NOMO-1 (cell line): ENCODE results near the gene CAP2.
"Not testable (repeated sequence)": the region's sequence is repeated elsewhere in the genome, so short reads cannot be mapped to it uniquely, and the experiment has no call there.

Source experiments
- DNase-seq, 2 experiments: peaks; one replicate each; lab custom pipeline; 2025; ENCODE audit not compliant: unreplicated experiment in 2 of 2; lab: John Stamatoyannopoulos, UW

CAP2 gene

DNA sequence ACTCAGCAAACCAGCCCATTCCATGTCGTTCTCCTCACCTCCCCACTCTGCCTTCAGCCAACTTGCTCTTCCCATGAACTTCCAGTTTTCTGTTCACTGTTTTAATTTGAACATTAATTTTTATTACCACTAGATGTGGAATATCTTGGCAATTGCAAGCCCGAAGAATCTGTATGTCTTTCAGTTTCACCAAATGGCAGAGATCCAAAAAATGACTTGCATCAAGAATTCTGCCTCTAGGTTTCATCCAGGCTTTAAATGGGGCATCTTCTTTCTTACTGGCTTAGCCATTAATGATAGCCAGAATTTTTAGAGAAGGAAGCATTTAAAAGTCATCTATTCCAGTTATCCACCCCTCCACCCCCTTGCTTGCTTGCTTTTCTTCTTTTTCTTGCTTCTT, 39.0 kb downstream of the CAP2 start:
- no peak for DNase-seq

- DNase-seq: no peak
Measured at GRCh38 chr6:17439243-17439993, 46.0 kb downstream of the CAP2 start.

- not testable (repeated sequence) for DNase-seq
Measured at GRCh38 chr6:17440811-17441210, 47.4 kb downstream of the CAP2 start.

GRCh38 chr6:17442196-17442595, 48.8 kb downstream of the CAP2 start:
- DNase-seq: no peak

DNA sequence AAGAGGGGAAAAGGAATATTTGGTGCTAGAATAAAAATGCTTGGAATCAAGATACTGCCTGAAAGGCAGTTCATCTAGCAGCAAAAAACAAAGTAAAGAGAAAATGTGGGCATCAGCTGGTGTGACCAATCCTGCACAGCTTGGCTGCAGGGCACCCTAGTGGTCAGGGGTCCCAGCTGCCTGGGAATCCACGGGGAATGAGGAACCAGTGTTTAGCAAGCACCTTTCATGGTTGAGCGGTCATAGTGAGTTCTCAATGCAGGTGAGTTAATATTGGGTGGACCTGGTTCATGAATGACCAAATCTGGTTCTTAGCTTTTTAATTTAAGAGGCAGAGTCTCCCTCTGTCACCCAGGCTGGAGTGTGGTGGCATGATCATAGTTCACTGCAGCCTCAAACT, 53.3 kb downstream of the CAP2 start:
- no peak for DNase-seq

DNA sequence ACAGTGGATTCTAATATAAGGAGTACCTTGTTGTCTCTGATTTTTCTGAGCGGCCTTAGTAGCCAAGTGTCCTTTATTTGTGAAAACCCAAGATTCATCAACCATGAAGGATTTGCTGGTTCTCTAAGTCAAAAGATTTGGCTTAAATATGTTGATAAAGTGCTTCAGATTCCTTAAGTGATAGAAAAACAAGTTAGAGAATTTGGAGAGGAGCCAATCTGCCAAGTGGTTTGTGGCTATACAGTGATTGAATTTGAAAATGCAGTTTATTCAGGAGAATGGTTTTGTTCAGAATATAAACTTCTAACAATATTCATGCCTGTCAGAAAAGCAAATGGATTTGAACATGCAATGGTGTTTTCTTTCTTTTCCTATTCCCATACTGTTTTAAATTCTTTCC, 54.8 kb downstream of the CAP2 start:
- no peak for DNase-seq

DNA sequence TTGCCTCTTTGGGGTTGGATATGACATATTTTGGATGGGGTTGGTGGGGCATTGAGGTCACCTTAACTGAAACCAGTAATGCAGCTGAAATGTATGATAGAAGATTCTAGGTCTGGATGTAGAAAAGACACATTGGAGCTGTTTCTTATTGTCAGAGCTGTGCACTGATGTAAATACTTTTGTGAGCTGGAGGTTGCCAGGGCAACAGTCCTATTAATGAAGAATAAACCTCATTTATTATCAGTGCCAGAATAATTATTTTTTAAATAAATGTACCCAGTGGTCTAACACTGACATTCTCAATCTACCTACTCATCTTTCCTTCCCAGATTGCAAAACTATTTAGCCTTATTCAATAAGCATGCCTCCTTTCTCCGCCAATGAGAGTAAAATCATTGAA, 57.0 kb downstream of the CAP2 start:
- DNase-seq: no peak

GRCh38 chr6:17450832-17451231, 57.4 kb downstream of the CAP2 start:
- DNase-seq: no peak

DNA sequence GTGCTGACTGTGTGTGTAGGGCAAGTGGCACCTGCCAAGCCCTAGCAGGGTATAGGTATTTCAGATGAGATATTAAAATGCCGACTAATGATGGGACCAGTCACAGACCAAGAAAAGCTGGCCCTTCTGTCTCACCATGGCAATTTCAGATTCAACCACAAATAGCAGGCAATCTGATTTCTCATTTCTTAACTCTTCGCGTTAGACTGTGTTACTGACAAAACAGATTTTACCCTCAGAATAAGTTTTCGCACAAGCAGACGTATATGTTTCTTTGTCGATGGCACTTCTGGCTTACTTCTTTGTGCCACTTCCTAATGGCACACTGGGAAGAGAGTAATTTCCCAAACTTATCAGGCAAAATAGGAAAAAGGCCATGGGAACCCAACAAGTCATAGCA, 58.7 kb downstream of the CAP2 start:
- DNase-seq: no peak

DNA sequence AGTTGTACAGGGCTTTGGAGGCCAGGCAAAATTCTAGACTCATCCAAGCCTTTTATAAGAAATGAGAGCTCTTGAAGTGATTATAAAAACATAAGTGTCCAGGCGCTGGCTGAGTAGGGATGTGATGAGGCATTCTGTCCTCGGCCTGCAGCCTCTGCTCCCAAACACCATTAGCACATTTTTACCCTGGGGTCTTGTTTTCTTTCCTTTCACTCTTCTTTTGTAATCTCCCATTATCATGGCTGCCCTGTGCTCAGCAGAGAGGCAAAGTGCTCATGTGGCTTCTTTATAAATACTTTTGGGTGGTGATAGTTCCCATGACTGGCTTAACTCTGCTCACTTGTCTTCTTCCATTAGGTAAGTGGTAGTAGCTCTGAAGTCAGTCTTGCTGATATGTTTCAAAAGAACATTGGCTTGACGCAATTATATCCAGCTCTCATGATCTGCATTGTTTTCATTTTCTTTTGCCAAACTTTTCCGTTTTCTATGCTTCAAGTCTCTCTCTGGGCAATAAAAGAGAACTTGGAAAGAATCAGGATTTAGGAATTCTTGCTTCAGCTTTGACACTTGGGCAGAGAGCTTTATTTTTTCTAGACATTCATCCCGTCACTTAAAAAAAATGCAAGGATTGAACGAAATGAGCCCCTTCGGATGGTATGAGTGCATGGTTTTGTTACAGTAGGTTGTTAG, 61.1 kb downstream of the CAP2 start:
- no peak for DNase-seq

DNA sequence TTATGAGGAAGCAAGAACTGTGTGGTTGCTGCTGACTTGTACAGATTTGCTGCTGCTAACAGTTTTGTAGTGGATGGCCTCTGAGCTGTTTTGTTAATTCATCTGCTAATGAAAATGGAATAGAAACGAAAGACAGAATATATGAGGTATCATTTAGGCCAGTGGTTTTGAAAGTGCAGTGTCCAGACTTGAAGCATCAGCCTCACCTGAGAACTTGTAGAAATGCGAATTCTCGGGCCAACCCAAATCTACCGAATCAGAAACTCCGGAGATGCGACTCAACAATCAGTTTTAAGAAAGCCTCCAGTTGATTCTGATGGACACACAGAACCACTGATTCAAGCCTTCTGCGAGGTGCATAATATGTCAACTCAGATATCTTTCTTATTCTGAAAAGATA, 62.5 kb downstream of the CAP2 start:
- DNase-seq: no peak

DNA sequence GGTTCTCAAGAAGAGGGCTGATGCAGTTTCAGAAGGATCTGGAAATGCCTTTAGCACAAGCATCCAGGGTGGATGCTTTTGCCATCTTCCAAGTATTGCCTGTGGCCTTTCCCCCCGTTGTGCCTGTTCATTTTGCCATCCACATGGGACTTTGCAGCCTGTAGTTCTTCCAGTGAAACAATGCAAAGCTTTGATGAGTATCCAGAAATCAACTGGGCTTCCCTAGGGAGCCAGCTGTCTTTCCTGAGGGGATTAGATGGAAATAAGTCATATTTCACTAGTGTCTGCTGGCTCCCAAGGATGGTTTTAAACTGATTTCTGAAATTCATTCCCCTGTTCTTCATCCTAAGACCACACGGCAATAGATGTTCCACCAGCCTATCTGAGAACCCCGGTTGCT, 63.3 kb downstream of the CAP2 start:
- DNase-seq: no peak

DNA sequence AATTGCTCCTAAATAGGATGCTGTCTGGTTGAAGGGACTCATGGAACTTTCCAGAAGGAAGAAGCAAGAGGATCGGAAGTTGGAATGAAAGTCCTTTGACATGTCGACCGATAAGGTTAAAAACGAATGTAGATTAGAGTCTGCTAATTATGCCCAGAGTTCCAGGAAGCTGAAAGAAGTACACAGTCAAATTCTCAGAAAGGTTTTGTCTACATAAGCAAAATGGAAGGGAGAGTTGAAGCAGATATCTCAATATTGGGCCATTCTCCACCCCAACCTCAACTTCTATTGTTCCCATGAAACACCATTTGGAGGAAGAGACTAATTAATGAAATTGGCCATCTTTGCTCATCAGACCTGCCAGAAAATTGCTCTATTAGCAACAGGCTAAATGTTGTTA, 64.0 kb downstream of the CAP2 start:
- no peak for DNase-seq

- no peak for DNase-seq
Measured at GRCh38 chr6:17457956-17458355, 64.6 kb downstream of the CAP2 start.

- DNase-seq: no peak
Measured at GRCh38 chr6:17458966-17459365, 65.6 kb downstream of the CAP2 start.

- no peak for DNase-seq
Measured at GRCh38 chr6:17460862-17461261, 67.5 kb downstream of the CAP2 start.

DNA sequence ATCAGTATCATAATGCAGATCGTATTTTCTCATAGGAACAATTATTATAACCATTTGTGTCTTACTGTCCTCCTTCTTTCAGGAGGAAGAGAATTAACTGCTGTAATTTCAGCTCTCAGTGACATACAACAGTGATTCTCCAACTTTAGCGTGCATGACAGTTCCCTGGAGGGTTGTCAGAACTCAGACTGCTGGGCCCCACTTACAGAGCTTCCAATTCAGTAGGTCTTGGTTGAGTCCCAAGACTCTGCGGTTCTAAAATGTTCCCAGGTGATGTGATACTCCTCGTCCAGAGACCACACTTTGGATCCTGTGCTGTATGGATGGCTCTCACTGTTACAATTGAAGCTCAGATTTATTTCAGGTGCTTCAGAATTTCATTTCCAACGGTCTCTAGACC, 72.8 kb downstream of the CAP2 start:
- no peak for DNase-seq

GRCh38 chr6:17466707-17467106, 73.3 kb downstream of the CAP2 start:
- DNase-seq: no peak

DNA sequence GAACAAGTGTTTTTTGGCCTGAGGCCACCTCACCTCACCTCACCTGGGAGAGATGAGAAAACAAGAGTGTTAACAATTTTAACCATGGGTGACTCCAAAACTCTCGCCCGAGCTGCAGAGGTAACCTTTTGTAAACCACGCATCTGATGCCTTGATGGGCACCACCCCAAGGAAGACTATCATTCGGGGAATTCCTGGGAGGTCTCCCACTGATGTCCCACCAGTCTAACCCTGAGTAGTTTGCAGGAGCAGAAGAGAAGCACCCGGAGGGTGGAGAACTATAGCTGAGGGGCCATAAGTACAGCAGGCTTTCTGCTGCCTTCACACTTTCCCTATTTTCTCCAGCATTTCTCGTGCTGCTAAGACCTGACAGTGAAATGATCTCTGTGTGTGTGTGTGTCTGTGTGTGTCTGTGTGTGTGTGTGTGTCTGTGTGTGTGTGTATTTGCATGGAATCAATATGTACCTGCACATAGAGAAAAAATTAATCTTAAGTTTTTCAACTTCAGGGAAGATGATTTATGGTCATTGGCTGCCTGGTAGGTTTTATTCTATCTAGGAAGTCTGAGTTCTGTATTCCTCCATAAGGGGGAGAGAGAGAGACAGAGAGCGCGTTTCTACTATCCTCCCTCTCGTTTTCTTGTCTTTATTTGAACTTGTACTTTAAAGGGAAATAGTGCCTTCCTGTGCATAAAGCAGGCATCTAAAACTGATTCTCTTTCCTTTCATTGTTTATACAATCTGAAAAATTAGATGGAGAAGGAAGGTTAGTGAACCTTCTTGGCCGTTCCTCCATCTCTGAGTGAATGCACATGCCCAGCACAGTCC, 75.8 kb downstream of the CAP2 start:
- no peak for DNase-seq

- no peak for DNase-seq
Measured at GRCh38 chr6:17470202-17470937, 77.0 kb downstream of the CAP2 start.

DNA sequence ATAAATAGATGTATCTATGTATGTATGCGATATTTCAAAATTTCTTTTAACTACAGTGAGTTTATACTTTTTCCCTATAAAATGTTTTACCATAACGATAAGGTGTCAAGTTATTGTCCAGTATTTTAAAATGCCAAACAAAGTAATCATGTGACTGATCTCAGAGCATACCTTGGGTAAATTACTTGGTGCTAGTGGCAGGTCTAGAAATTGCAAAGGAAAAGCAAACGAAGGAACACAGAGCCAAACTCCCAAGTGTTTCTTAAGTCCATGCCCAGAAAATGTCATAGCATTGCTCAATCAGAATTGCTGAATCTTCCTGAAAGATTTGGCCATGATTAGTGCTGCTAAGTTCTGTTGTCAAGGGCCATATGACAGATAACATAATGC, 77.5 kb downstream of the CAP2 start:
- no peak for DNase-seq
